Astrocyte (in vitro differentiated cells and primary cell): ENCODE results near the gene FAM20B.

Experiments
- CTCF ChIP-seq: IDR thresholded peaks from 2 replicates; pipeline ENCODE4 v1.5.1; 2011; ENCODE audit warnings: low read depth, mild to moderate bottlenecking, inconsistent platforms, low read length, moderate library complexity; ENCODE audit not compliant: insufficient read depth
- EZH2 ChIP-seq: IDR thresholded peaks from 2 replicates; pipeline ENCODE4 v1.6.1; 2012; ENCODE audit warnings: mild to moderate bottlenecking, low read length, inconsistent platforms; ENCODE audit not compliant: insufficient read depth

- TF ChIP-seq CTCF (no peak), EZH2 (no peak)
Observed at GRCh38 chr1:179001451-179001850, 24.2 kb upstream of the FAM20B start.
